Stimulated activated CD8-positive, alpha-beta memory T cell treated with anti-CD3 and anti-CD28 coated beads, Interleukin-15, amount 100 ng/mL, for 4 hours (primary cell): ENCODE data around the gene FGF14.

Experiments
- DNase-seq, 2 donors: peaks; one replicate each; pipeline ENCODE4 v3.0.0-alpha.2; 2020; ENCODE audit warnings: low read depth in 2 of 2

FGF14 gene

DNA sequence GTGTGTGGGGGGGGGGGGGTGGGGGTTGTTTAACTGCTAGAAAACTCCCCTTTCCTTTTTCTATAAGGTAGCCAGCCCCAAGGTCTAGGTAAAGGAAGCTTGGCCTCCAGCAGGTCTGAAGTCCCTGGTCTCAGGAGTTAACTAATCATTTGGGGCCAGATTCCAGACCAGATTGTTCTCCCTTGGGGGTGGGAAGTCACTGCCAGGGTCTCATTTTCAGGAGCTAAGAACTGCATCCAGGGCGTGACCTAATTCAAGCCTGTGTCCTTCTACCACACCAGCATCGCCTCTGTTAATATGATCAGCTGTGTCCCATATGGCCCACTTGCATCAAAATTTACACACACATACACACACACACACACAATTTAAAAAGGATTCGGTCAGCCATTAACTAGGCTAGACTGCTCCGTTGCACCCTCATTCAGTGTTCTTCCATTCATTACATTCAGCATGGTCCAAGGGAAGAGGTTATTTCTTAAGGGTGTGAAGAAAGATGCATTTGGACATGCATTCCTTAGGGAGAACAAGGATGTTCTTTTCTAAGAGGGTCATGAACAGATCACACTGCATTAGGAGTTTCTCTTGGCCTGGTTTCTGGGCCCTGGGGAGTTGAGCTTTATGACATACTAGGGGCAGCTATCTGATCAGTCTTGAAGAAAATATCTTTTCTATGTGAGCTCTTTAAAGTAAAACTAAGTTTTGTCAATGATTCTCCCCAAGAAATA lies 91.0 kb downstream of the FGF14 start:
- DNase-seq: no peak

DNA sequence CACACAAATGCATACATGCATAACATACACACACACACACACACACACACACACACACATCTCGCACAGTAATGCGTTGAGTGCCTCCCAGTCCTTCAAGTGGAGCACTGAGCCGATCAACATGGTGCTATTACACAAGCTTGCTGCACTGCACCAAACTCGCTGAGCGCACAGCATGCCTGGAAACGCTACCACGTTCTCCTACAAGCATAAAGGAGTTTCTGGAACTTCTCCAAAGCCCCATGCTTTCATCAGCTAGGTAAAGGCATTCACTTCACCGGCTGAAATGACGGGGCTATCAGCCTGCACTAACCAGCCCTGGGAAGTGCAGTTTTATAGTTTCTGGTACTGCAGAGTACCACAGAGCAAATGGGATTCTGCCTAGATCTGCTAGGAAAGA lies 92.7 kb downstream of the FGF14 start:
- DNase-seq: no peak

DNA sequence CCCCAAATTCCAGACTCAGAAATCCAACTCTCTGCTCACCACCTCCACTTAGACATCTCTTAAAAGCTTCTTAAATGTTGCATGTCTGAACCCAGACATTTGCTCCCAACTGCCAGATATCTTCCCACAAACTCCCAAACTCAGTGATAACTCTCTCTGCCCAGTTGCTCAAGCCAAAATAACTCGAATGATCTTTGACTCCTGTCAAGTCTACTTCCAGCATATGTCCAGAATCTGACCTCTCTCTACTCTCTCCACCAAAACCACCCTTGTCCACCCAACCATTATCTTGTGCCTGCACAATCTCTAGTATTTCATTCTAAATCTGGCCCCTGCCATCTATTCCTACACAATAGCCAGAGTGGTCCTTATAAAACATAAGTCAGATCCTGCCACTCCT lies 99.3 kb downstream of the FGF14 start:
- no peak for DNase-seq

DNA sequence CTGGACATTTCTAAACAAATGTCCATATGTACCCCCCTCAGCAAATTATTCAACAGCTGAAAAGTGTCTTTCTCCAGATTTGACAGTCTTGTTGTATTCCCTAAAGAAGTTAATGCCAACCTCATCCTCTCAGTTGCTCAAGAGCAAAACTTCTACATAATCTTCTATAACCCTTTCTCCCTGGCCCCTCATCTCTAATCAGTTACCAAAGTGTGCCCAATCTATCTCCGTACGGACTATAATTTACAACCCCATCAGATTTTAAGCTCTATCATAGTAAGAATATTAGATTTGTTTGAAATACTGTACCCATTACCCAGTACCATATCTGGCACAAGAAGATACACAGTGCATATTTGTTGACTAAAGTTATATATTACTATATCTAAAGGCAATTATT lies 101.5 kb downstream of the FGF14 start:
- no peak for DNase-seq

DNA sequence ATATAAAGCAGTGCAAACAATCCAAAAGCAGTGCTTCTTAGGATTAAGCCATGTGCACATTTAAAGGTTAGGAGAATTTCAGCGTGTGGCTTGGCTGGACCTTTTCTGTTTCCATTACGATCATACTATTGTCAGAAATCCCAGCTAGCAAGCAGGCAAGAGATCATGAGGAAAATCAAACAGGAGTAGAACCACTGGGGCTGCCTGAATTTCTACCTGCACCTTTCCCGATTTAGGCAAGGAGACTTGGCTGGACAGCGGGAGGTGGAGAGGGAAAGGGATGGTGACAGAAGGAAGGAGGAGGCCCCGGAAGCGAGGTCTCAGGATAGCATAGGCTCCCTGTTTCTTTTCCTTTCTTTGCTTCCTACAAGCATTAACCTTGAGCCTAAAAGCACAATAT lies 102.5 kb downstream of the FGF14 start:
- no peak for DNase-seq

DNA sequence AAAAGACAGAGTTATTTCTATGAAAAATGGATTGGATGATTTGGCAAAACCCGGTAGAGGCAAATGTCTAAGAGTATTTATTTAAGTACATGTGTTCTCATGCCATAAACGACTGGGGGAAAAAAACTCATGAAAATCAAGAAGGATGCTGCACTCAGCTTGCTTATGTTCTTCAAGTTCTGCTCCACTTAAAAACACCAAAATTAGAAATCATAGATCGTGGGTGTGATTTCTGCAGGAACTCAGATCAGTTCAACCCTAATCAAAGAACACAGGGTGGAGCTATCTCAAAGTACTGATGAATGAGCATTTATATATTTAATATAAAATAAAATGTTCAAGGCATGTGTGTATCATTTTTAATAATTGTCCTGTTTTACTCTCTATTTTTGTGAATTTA lies 103.8 kb downstream of the FGF14 start:
- DNase-seq: no peak

DNA sequence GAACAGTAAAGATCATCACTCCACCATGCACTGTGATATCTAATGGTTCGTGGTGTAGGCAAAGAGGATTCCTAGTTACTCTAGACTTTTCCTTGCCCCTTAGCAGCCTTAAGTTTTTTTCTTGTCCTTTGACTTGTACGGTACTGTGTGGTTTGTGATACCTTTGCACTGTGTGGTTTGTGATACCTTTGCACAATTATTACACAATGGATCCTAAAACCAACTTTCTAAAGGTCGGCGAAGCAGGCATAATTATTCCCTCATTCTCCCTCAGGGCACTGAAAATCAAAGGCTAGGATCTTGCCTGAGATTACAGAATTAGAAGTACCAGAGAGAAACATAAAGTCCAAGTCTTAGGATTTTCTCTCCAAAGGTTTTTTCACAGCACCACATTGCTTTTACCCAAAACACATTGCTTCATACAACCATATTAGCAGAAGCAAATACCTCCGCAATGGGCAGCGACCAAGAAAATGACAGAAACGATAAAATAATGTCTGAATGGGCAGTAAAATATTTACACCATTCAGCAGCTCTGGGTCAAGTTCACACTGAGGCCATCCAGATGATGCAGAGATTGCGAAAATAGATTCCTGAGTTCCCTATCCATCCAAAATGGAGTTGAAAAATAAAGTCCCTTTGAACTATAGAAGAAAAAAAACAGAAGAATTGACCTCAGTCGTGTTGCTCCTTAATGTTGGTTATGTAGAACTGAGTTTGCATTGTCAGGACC lies 106.4 kb downstream of the FGF14 start:
- DNase-seq: no peak

DNA sequence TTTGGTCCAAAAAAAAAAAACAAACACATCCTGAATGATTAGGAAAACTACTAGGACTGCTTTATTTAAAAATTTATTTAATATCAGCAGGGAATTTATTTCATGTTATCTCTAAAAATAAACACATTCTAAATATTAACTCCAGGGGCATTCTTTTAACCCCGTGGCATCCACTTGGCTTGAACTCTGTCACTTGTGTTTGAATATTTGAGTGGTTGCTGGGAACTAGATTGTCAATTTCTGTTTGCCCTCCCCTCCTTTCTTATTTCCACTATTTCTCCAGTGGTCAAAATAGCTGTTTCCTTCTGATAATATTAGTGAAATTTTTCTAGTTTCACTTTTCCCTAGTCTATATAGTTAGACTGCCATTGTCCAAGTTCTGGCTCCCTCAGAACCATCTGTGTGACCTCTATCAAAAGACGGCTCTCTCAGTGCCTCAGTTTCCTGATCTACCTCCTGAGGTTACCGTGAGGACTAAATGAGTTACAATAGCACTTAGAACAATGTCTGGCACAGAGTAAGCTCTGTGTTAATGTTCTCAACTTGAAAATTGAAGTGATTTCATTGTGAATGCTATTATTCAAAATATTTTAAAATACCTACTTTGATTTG lies 107.3 kb downstream of the FGF14 start:
- DNase-seq: no peak

DNA sequence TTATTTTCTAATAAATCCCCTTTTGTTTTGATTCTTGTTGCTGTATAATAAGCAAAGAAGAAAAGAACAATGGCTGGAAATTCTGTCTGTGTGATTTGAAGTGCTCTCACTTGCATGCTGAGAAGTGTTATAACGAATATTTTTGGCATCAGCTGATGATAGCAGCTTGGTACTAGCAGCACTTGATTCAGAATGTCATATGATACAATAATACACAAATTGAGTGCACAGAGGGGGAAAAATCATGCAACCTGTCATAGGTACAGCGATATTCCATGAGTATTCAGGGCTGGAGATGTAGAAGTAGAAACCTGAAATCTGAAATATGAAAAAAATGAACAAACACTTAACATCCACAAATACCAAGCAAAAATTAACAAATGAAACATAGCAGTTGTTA lies 108.1 kb downstream of the FGF14 start:
- no peak for DNase-seq

DNA sequence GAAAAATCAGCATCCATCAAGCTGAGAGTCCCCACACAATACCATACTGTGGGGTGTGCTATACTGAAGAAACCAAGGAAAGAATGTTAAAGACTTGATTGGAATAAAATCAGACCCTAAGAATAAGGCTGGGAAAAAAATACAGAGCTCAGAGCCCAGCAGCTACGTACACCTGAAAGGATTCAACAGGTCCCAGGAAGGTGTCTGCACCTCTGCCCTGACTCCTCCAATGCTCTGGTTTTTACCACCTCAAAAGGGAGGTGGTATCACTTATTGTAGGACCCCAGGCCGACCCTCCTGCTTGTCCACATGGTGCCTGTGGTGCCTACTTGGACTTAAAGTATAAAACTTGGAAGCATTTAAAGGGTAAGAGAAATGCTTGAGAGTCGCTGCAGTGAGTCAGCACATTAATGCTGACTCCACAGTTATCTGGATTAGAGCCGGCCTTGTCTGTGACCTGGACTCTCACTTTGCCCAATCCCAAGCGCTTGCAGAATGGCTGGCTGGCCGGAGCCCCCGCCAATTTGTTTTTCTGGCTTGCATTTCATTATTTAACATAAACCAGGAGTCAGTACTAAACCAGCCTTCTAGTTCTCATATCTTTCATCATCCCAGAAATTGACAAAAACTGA lies 110.1 kb downstream of the FGF14 start:
- DNase-seq: no peak

DNA sequence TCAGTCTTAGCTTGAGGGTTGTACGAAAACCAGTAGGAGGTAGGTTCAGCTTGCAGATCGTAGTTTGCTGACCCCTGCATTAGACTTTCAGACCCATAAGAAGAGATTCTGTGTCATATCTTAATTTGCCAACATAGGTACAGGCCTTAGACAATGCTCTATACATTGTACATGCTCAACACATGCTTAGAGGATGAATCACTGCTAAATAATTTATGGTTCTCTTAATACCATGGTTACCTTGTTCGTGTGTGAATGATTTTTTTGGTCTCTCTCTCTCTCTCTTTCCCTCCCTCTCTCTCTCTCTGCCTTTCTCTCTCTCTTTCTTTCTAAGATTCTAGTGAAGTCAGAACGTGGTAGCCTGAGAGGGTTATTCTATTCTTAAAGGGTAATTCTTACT lies 112.2 kb downstream of the FGF14 start:
- no peak for DNase-seq

DNA sequence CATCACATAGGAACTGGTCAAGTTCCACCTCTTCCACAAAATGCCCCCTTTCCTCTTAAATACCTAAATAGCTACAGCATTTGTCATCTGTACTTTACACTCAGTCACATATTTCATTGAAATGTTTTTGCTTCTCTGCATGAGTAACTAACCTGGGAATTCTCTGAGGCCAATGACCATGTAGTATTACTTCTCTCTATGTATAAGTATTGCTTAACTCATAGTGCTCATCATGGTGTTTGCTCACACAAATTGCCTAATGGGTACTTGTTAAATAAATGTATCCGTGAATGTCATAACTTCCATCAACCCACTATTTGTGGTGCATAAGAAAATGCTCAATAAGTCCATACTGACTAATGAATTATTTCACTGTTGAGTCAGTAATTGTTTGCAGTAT lies 115.5 kb downstream of the FGF14 start:
- no peak for DNase-seq

DNA sequence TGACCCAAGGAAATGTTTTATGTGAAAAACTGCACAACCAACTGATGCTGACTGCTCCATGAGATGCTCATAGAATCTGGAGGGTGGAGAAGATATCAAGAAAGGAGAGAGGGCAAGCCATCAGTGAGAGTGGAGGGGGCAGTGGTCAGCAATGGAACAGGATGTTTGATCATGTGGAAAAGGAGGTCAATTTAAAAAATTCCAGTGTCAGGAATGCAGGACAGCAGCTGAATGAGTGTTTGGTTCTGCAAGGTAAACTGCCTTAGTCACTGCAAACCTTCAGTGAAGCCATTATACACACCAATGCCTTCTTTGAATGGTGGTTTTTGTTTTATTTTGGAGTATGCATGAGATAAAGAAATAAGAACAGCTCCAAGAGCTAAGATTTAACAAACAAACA lies 121.5 kb downstream of the FGF14 start:
- no peak for DNase-seq

DNA sequence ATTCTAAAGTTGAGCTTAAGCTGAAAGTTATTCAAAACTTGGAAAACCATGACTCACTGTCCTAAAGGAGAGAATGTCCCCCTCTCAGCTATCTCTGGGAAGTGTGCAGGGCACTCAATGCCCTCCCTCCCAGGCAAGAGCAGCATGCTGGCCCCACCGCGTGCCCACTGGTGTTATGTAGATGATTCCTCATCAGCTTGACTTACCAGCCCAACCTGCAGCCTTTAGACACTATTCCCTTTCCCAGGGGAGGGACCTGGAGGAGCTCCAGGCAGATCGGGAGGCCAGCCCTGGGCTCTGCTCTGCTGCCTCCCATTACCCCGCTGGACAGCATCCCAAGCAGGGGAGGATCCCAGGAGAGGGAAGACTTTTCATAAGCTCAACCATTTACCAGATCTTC lies 124.6 kb downstream of the FGF14 start:
- no peak for DNase-seq

DNA sequence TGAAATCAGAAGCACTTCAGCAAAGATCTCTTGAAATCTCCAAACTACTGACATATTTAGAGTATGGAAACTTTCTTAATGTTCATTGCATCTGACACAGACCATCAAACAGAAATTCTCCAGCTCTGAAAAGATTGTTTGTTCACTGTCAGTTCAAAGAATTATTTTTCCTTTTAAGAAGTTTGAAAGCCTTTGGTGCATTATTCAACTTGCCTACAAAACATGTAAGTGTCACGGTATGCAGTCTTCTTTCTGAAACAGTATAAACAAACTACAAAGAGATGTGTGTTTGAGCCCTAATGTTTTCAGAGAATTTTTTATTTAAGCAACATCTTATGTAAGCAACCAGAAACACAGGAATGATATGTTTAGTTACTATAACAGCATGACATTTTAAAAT lies 125.4 kb downstream of the FGF14 start:
- DNase-seq: no peak

DNA sequence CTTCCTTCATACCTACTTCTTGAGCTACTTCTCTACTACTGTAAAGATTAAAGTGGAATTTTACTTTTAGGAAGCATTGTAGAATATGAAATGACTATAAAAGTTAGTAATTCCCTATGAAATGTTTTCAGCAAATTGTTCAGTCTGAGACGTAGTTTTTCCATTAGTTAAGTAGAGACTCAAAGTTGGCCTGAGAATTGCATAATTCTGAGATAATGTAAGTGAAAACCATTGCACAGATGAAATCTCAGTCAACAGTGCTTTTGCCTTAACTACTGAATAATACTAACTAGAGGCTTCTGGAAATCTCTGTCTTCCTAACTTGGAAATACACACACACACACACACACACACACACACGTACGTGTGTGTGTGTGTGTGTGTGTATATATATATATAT lies 125.9 kb downstream of the FGF14 start:
- no peak for DNase-seq

DNA sequence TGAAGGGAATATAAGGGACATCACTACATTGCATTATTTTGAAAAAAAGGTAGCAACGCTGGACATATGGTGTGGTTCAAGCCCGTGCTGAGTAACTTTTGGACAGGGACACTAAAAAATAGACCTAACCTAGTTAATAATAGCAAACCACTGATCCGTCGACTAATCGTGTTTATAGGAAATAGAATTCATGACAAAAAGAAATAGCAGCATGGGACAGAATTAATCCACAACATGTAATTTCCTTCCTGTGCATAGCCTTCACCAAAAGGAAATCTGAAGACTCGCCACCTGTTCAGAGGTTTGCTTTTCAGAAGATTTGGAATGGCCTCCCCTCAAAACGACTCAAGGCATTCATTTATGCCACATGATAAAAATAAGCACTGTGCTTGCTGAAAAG lies 128.7 kb downstream of the FGF14 start:
- no peak for DNase-seq

DNA sequence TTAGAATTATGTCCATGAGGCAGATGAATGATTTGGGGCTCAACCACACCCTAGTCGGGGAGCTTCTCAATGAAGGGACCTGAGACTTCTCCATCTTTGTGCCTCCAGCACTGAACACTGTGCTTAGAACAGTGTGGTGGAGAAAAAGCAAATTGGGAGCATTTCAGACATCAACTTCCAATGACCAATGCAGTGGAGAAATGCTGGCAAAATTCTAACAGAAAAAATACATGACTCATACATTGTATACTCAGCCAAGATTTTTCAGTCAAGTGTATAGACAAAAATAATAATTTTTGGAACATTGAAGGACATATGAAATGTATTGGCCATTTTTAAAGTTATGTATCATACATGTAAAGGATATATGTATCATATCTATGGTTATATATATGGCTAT lies 134.7 kb downstream of the FGF14 start:
- no peak for DNase-seq

DNA sequence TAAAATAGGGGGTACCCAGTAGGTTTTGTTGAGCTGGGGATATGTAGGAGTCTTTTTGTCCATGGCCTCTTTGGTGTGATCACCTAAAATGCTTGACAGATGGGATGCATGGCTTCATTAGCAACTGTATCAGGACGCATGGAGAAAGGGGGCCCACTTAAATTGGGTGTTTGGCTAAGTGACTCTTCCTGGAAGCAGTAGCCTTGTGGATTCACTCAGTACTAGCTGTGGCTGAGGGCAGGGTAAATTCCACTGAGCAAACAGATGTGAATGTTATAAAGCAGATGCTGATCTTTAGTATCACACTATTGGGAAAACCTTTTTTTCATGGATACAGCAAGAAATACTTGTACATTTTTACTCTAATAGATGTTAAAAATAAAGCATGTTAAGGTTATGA lies 140.0 kb downstream of the FGF14 start:
- DNase-seq: no peak

DNA sequence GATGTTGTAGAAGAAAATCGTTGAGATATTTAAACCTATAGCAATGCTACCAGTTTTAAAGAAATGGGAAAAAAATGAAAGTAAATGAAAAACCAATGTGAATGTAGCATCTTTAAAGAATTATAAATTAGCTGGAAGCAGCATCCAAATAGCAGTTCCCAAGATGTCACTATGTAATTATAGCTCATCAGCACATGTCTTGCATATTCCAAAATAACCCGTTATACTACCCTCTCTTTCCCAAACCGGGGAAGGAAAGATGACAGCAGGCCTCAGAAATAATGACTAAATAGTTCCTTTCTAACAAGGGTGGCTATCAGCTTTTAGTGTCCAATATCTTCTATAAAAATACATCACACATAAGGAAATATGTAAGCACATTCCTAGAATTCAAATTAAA lies 140.5 kb downstream of the FGF14 start:
- DNase-seq: no peak

DNA sequence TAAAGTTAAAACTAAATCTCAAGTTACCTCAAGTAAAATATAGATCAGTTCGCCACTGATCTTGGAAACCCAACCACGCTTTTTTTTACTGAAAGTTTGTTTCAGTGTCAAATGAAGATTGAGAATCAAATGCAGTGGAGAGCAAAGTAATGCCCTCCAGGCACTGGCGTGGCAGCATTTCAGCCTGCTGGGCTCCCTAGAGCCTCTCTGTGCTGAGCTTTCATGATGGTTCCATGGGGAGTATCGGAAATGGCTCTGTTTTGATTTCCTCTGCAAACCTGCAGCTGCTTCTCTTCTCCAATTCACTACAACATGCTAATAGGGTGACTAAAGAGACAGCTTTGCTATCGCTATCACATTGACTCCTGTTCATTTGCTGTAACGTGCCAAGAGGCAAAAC lies 141.6 kb downstream of the FGF14 start:
- DNase-seq: no peak

DNA sequence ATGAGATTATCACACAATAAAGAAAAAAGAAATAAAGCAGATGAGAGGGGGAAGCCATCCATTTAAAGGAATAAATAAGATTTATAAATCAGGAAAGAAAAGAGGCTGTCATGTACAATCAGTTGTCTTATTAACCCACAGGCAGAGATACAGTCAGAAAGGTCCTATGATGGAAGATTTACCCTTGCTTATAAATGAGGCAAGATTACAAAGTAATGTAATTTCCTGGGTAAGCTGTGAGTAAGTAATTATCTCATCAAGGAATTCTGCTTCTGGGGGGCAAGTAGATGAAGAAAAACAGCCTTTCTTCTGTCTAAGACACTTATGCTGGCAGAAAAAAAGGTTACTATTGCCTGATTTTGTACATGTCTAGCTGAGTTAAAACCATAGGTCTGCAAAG lies 146.4 kb downstream of the FGF14 start:
- no peak for DNase-seq

DNA sequence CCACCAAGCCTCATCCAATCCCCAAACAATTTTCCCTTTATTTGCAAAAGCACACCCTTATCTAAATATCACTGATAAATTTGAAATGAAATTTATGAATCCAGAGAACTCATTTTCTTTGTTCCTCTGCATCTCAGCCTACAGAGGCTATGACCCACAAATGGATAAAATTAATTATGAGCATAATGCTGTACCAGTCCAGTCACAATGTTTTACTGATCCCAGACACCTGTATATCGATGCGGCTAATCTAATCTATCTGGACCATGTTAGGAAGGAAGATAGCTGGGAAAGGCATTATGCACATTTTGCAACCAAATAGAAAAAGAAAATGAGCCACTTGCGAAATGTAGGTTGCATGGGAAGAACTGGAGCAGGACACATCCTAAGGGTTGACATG lies 150.0 kb downstream of the FGF14 start:
- DNase-seq: no peak
